Renal cortical epithelial cell (primary cell): ENCODE measurements around the gene CNGB1. TPM values are rescaled to one million over a fixed set of nuclear protein-coding genes. Genes with fewer than 3 reads are reported as not detected.

Source experiments
- DNase-seq: peaks from one replicate; pipeline ENCODE4 v3.0.0-alpha.2; 2011; ENCODE audit warnings: low read depth
- total RNA-seq: library from RNA; depleted of rRNA; stranded (reverse); fragments of >200 nt; gene quantifications from 2 replicates; pipeline ENCODE4 v1.2.3, GENCODE V29; 2014

Gene CNGB1
- total RNA-seq, 1 donor from 2014 or later = 0.60 TPM

- no peak for DNase-seq
Measured at GRCh38 chr16:57972306-57972705, 1.4 kb upstream of the CNGB1 start.

- DNase-seq = no peak
Measured at GRCh38 chr16:57971848-57972247, 920 bp upstream of the CNGB1 start.

- DNase-seq = no peak
Measured at GRCh38 chr16:57970319-57970718, 609 bp downstream of the CNGB1 start.

- no peak for DNase-seq
Measured at GRCh38 chr16:57969451-57970123, 1.3 kb downstream of the CNGB1 start.

GRCh38 chr16:57967916-57968315, 3.0 kb downstream of the CNGB1 start:
- no peak for DNase-seq

- no peak for DNase-seq
Measured at GRCh38 chr16:57966986-57967385, 3.9 kb downstream of the CNGB1 start.

- peak; percentile 37 for DNase-seq
Measured at GRCh38 chr16:57966204-57966771, 4.6 kb downstream of the CNGB1 start.

GRCh38 chr16:57964157-57964700, 6.7 kb downstream of the CNGB1 start:
- no peak for DNase-seq

GRCh38 chr16:57962756-57963155, 8.2 kb downstream of the CNGB1 start:
- no peak for DNase-seq

GRCh38 chr16:57962046-57962445, 8.9 kb downstream of the CNGB1 start:
- no peak for DNase-seq

- no peak for DNase-seq
Measured at GRCh38 chr16:57961538-57961937, 9.4 kb downstream of the CNGB1 start.

- no peak for DNase-seq
Measured at GRCh38 chr16:57960826-57961472, 10.0 kb downstream of the CNGB1 start.

GRCh38 chr16:57960310-57960709, 10.6 kb downstream of the CNGB1 start:
- DNase-seq = no peak

GRCh38 chr16:57959804-57960203, 11.1 kb downstream of the CNGB1 start:
- DNase-seq = no peak

- peak; percentile 17 for DNase-seq
Measured at GRCh38 chr16:57959121-57959520, 11.8 kb downstream of the CNGB1 start.

- DNase-seq = no peak
Measured at GRCh38 chr16:57958544-57958943, 12.4 kb downstream of the CNGB1 start.

GRCh38 chr16:57957673-57958392, 13.1 kb downstream of the CNGB1 start:
- no peak for DNase-seq

- no peak for DNase-seq
Measured at GRCh38 chr16:57956924-57957672, 13.8 kb downstream of the CNGB1 start.

GRCh38 chr16:57956270-57956808, 14.6 kb downstream of the CNGB1 start:
- no peak for DNase-seq

GRCh38 chr16:57955572-57956188, 15.2 kb downstream of the CNGB1 start:
- DNase-seq = no peak

- no peak for DNase-seq
Measured at GRCh38 chr16:57953857-57954256, 17.1 kb downstream of the CNGB1 start.
